ENCODE data around the gene LRRC46.

Gene LRRC46, protein sequence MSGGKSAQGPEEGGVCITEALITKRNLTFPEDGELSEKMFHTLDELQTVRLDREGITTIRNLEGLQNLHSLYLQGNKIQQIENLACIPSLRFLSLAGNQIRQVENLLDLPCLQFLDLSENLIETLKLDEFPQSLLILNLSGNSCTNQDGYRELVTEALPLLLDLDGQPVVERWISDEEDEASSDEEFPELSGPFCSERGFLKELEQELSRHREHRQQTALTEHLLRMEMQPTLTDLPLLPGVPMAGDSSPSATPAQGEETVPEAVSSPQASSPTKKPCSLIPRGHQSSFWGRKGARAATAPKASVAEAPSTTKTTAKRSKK

DNA sequence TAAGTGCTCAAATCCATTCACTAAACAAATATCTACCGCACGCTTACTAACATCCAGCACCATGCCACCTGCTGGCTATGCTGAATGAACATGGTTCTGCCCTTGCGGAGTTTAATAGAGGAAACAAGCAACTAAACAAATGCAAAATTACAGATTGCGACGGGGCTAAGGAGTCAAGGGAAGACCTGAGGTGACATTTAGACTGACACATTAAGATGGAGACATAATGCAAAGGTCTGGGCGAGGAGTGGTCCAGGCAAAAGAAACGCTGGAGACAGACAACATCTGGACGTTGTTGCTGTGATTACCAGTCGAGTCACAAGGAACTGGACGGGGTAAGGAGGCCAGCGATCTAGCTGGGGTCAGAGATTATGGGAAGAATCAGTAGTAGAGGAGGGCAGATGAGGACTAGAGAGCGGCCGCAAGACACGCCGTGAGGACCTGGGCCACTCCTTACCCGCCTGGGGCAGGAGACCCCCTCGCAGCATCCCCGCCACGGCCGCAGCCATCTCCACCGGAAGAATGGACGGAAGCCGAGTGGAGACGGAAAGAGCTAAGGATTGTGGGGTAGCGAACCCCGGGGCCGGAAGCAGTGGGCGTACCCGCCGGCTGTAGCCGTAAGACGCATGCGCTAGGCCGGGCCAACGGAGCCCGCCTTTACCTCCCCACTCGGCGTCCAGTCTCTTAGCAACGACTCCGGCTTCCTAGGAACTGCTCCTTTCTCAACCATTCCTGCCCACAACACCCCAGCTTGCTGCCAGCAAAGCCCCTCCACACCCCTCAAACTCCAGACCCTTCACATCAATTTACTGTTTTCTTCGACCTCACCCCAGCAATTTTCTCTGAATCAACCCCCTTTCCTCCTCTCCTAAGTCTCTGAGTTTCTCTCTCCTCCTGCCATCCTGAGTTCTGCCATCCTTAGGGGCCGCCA, at the start of gene LRRC46, which contains the start of gene MRPL10:
Gene LRRC46 (plus strand): TSS at position 668 of the 931 bp plus-strand sequence. CDS start 320 bp downstream, outside the sequence.
Gene MRPL10 (minus strand): TSS at position 539 of the 931 bp plus-strand sequence. CDS start 30 bp downstream, at position 509.
- DNase-seq (ENCODE audit: low spot score): peak; percentile 92

DNA sequence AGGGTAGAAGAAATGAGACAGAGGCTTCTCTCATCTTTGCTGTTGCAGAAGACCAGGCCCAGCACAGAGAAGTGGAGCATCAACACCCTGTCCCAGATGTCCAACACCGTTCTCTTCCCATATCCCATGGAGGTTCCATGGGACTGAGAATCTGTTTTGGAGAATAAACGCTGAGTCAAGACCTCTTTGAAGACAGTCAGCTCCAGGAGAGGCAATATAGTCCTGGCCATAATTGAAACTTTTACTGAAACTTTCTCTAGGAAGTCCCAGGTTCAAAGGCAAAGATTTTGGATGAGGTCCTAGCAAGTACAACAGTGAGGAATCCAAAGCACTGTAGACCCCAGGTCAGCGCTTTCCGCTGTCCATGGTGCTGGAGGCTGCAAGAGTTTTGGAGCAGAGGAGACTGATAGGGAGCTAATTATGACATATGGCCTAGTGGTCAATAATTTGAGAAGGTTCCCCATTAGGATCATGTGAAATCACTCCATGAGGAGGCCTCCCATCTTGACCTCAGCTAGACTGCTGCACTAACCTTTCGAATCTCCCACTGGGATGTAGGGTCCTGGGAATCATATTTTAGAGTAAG, 45.8 kb upstream of the LRRC46 start:
- no peak for DNase-seq (ENCODE audit: low spot score)

DNA sequence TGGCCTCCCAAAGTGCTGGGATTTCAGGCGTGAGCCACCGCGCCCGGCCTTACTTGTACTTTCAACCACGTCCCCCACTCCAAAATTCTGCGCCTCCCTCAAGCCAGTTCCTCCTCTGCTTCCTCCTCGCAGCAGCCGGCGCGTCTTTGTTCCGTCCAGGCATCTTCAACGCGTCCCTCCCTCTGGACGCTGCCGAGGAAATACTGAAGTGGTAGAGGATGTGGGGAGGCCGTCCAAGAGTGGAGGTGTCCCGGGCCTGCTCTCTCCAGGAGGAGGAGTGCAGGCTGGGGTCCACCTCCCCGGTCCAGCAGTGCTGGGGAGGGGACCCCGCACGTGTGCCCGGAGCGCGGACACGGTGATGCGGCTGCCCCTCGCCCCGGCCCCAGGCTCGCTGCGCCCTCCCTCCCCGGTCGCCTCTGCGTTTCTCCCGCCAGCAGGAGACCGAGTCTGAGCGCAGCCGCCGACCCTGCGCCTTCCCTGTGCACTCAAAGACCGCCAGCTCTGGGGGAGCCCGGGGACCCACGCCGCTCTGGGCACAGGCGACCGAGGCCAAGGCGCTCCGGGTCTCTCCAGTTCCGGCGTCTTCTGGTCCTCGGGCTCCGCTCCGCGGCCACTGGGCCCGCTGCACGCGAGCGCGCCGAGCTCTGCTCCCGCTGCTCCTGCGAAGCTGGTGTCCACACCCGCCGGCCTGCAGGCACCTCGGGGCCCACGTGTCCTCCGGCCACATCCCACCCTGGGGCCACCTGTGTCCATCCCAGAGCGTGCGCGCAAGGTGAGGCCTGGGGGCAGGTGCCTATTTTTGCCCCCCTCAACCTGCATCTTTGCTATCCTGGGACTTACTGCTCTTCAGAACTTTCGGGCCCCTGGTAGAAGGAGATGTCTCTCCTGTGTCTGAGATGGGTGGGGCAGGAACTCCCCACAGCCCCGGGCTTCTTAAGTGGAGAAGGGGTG, 41.6 kb upstream of the LRRC46 start:
- DNase-seq (ENCODE audit: low spot score): no peak

DNA sequence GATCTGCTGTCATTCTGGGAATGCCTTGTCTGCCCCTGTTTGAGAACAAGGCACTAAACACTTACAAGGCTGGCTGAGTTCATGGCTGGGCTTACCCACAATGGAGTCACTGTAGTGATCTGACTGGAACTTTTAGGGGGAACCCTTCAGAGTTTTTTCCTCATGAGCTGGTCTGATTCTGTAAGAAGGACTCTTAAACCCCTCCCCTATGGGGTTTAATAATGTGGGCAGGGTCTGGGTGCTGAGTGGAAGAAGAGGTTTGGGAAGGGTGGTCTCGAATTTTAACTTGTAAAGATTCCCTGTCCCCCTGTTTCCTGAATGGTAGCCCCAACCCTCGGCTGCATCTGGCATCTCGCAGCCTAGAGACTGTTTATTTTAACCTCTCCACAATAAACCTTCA, 40.4 kb upstream of the LRRC46 start:
- DNase-seq (ENCODE audit: low spot score): no peak

DNA sequence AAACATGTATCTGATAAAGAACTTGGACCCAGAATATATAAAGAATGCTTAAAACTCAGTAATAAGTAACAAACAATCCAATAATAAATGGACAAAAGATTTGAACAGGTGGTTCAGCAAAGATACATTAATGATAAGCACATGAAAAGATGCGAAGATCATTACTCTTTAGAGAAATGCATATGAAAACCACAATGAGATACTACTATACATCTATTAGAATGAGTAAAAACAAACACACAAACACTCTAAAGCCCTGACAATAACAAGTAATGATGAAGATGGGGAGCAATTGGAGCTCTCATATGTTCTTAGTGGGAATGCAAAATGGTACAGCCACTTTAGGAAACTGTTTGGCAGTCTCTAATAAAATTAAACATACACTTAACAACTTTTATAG, 39.0 kb upstream of the LRRC46 start:
- DNase-seq (ENCODE audit: low spot score): no peak

DNA sequence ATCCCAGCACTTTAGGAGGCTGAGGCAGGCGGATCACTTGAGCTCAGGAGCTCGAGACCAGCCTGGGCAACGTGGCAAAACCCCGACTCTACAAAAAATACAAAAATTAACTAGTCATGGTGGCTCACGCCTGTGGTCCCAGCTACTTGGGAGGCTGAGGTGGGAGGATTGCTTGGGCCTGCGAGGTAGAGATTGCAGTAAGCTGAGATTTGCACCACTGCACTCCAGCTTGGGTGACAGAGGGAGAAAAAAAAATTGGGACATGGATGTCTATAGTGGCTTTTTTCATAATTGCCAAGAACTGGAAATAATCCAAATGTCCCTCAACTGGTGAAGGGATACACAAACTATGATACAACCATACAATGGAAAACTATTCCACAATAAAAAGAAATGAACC, 38.5 kb upstream of the LRRC46 start:
- no peak for DNase-seq (ENCODE audit: low spot score)

DNA sequence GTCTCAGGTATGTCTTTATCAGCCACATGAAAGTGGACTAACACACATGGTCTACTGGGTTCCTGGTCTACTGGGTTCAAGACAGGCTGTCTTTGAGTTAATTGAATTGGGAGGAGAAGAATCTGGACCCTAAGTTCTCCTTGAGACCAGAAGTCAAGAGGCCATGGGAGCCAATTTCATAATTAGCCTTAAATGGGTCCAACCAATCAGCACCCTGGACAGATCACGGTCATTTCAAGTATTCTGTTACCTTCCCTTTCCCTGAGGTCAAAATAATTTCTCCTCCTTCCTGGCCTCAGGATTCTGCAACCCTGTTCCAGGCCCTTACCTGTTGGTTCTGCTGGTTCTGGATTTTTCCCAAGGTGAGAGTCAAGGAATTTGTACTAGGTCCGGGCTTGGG, 33.7 kb upstream of the LRRC46 start:
- DNase-seq (ENCODE audit: low spot score): no peak

DNA sequence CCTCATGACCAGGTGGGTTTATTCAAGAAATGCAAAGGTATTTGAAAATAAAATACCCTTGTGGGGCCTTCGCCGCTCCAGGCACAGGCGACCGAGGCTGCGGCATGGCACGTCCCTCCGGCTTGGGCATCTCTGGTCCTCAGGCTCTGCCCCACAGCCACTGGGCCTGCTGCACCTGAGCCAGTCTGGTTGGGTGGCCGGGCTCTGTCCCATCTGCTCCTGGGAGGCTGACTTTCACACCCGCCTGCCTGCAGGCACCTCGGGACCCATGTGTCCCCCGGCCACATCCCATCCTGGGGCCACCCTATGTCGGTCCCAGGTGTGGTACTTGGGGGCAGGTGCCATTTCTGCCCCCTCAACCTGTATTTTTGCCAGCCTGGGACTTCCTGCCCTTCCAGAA, 30.8 kb upstream of the LRRC46 start:
- no peak for DNase-seq (ENCODE audit: low spot score)

DNA sequence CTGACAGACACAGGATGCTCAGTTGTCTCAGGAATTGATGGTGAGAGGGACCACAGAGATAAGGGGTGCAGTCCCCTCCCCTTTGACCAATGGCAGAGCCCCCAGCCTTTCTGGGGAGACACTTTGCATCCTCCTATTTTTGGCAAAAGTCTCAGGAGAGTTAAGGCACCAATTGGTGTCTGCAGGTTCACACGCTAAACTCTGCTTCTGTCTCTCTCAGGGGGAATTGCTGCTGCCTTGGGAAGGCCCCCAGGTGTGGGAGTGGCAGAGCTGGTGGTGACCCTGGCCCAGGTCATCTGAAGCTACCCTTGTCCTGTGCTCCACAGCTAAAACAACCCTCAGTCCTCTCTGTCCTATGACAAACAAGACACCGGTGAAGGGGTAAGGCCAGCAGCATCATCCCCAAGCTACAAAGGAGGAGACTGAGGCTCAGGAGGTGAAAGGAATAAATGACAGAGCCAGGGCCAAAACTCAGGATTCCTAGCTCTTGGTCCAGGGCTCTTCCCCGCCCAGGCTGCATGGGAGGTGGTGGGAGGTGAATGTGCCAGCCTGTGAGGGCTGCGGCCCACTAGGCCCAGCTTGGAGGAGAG, 30.2 kb upstream of the LRRC46 start:
- no peak for DNase-seq (ENCODE audit: low spot score)

DNA sequence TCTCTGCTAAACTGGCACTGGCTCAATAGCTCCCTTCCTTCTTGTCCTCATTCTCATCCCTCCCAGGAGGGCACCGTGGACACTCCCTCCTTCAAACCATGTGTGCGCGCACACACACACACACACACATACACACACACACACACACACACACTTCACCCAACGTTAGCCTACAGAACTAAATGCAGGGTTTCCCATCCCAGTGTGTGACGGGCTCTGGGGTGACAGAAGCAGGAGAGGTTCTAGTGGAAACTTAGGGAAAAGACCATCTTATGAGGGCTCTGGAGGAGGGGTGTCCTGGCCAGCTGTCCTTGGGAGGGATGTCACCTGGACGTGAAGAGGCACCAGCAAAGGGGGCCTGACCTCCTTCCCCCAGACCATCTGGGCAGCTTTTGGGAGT, 29.6 kb upstream of the LRRC46 start:
- no peak for DNase-seq (ENCODE audit: low spot score)

DNA sequence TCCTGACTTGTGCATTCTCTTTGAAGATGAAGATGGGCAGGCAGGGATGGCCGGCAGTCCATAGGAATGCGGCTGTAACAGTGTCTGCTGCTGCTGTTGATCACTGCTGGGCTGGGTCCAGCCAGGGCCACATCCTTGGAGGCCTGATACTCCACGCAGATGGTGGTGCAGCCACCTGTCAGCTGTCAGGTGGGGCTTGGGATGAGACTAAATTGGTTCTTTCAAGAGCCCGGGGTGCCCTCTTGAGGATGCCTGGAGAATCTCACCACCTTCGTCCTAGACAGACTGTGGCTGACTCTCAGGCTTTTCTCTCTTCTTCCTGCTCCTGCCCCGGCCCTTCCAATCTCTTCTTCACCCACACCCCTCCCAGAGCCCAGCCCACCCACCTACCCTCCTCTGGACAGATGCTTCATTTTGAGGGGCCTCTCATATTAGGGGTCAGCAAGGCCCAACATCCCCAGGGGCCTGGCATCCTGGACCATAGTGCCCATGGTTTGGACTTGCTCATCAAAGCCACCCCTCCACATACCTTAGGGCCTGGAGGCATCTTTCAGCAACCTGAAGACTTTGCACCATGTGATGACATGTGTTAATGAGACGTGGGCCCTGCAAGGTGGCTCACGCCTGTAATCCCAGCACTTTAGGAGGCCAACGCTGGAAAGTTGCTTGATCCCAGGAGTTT, 29.0 kb upstream of the LRRC46 start:
- peak; percentile 63 for DNase-seq (ENCODE audit: low spot score)

DNA sequence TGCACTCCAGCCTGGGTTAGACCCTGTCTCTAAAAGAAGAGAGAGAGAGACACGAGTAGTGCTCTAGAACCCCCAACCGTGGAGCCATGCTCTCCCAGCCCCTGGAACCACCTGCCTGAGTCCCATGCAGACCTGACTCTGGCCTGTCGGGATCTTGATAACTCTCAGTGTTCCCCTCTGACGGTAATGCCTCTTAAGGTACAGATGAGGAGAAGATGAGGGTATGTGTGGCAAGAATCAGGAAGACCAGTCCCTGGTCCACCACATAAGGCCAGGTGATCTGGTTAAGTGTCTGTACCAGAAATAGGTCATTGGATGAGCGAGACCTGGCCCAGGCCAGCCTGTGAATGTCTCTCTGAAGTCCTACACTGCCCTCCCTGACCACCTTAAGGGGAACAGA, 28.3 kb upstream of the LRRC46 start:
- no peak for DNase-seq (ENCODE audit: low spot score)

DNA sequence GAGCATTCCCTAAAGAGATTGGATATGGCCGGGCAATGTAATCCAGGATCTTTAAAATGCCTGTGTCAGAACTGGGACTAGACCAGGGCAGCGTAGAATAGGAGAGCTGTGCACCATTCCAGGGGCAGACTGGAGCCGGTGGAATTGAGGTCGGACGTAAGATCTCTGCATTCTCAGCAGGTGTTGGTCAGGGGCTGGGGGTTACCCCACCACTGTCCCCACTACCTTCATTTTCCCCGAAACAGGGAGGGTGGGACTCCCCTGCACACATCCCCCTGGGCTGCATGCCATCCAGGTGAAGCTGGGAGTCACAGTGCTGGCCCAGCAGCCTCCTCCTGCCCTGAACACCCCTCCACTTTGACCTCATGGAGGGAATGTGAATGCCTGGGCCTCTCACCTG, 27.7 kb upstream of the LRRC46 start:
- no peak for DNase-seq (ENCODE audit: low spot score)

DNA sequence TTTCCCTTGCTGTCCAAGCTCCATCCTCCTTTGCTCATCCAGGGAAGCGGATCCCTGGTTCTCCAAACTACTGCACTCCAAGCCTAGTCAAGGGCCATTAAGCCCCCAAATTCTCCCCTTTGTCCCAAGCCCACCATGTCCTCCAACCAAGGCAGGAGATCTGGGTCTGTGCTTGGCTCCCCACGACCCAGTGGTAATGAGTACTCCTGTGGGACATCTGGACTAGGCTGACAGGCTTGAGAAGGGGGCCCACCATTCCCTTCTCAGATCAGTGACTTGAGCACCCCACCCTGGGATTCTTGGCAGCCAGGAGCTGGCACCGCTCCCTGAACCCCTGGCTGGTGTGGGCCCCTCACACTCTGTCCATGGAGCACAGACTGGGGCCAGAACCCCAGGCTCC, 27.0 kb upstream of the LRRC46 start:
- DNase-seq (ENCODE audit: low spot score): no peak

DNA sequence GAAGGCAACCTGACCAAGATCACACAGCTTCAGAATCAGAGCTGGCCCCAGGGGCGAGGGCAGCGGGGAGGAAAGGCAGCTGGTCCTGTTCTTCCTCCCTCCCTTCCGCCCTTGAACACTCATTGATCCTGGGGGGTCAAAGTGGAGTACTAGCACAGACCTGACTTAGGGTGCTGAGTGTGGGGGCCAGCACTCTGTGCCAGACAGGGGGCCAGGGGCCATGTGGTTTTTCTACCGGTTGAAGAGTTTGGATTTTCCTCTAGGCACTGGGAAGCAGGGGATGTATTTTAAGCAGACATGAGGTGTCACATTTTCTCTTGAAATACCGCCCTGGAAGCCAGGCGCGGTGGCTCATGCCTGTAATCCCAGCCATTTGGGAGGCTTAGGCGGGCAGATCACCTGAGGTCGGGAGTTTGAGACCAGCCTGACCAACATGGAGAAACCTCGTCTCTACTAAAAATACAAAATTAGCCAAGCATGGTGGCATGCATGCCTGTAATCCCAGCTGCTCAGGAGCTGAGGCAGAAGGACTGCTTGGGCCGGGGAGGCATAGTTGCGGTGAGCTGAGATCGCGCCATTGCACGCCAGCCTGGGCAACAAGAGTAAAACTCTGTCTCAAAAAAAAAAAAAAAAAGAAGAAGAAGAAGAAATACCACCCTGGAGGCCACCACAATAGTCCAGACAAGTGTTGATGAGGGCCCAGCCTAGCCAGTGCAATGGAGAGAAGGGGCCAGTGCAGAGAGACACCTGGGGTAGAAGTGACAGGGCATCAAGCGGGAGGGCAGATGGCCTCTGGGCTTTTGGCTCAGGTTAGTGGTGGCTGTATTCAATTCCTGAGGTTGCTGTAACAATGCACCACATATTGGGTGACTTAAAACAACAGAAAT, 25.2 kb upstream of the LRRC46 start:
- DNase-seq (ENCODE audit: low spot score): no peak

DNA sequence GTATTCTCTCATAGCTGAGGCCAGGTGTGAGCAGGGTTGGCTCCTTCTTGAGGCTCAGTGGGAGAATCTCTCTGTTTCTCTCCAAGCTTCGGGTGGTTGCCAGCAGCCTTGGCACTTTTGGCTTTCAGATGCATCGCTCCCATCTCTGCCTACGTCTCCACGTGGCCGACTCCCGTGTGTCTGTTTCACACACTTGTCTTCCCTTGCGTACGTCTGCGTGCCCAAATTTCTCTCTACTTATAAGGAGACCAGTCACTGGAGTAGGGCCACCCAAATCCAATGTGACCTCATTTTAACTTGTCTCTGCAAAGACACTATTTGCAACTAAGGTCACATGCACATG, 24.6 kb upstream of the LRRC46 start:
- DNase-seq (ENCODE audit: low spot score): no peak

DNA sequence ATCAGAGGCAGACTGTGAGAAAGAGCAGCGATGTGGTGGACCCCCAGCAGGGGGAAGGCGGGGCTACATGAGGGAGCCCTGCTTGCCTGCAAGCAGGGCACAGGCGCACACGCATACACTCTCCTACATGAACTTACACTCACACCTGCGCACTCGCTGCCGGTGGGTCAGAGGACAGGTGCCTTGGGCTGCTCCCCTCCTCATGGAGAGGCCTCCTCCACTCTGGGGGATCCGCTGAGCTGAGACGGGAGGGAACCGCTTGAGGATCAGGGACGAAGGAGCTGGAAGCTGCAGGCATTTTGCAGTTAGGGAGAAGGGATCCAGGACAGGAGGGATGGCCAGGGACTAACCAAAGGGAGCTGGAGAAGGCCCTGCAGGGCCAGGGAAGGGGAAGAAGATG, 24.0 kb upstream of the LRRC46 start:
- no peak for DNase-seq (ENCODE audit: low spot score)

DNA sequence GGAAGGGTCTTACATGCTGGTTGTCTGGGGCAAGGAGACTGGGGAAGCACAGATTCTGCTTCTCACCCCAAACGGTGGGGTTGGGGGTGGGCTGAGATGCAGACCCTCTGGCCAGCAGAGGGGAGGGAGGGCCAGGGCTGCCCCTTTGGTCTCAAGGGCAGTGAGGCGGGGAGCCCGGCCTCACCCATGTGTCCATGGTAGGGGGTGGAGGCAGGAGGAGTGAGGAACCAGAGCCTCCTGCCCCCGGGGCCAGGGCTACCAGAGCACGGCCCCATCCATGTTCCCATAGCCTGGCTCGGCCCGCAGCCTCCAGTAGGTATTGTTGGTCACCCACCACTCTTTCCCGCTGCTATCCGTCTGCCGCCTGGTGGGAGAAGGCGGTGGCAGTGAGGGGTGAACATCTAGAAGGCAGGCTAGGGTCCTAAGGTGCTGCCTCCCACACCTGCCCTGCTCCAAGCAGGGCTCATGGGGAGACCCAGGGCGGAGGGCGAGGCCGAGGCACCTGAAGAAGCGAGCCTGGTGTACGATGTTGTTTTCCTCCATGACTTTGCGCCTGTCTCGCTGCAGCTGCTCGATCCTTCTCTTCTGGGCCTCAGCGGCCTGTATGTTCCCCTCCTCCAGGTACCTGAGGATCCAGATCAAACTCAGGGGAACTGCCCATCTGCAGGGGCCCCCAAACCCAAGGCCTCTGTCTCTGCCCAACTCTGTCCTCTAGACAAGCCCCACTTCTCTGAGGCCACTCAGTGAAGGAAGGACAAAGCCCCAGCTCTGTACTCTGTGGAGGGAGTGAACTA, 23.2 kb upstream of the LRRC46 start:
- no peak for DNase-seq (ENCODE audit: low spot score)
